ENCODE results near the gene ZNF394. TPM values are rescaled to one million over a fixed set of nuclear protein-coding genes. Genes with fewer than 3 reads are reported as not detected.

ZNF394 gene
- total and polyA plus RNA-seq, 9 of the 15 experiments (the other 6 are each of a cell fraction or from before 2014, with no cell fraction given) = 2.9 to 32.2 (median 24.2) TPM

- peak; percentile 49; the same call in 1 of the 2 replicates for TF ChIP-seq TEAD4 (IDR thresholded peaks at IDR 0.05; ENCODE audit: low read length)
- TF ChIP-seq TEAD4 (CRISPR knock-in tag; IDR thresholded peaks at IDR 0.05; ENCODE audit: borderline replicate concordance) = no peak
- TF ChIP-seq CBX5 (IDR thresholded peaks at IDR 0.05; ENCODE audit: borderline replicate concordance, low read depth) = peak; percentile 79; the same call in 1 of the 2 replicates
- peak; percentile 71 for TF ChIP-seq ZNF280A (IDR thresholded peaks at IDR 0.05; ENCODE audit: low read depth, partially characterized antibody)
- TF ChIP-seq ZNF699 (CRISPR knock-in tag; IDR thresholded peaks at IDR 0.05; ENCODE audit: insufficient replicate concordance) = no peak
- TF ChIP-seq ZMIZ1 (IDR thresholded peaks at IDR 0.05; ENCODE audit: low read depth in 2 of 2, low read length in 2 of 2) = no peak
- no peak for TF ChIP-seq ZNF143 (CRISPR knock-in tag; IDR thresholded peaks at IDR 0.05)
Observed at GRCh38 chr7:99493823-99494222, 6.3 kb downstream of the ZNF394 start (continued).

All from K562 (cell line).